ENCODE data around the gene MYLK4. TPM values are rescaled to one million over a fixed set of nuclear protein-coding genes. Genes with fewer than 3 reads are reported as not detected.
A peak's percentile ranks its signal among the peaks of the same experiment; 100 is the strongest.

Gene MYLK4
- total and polyA plus RNA-seq, 2 of the 13 experiments (the other 11 are each of a cell fraction or from before 2014, with no cell fraction given), result 0.26 to 0.29 TPM

DNA sequence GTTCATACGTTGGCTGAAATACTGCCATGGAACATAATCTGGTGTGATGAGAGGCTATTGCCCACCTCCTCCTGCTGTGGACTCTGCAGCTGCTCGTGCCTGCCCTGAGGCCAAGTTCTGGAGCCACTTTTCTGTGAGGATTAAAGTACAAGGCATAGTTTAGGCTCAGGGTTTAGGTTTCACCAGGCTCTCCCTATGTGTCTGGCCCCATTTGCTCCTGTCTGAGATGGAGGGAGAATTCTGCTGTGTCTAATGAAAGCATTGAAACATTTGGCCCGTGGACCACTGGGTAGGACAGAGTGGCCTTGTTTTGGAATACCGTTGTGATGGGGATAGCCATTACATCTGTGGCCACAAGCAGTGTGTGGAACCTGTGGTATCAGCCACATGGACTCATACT, 20.4 kb upstream of the MYLK4 start:
- H4K20me1 ChIP-seq (ENCODE audit: insufficient read depth, low read length), result peaks cover 56% of the 10 kb centered on the region
- no peak for DNase-seq (ENCODE audit: low spot score)
- ChIA-PET POLR2A (no interaction called here), CTCF (ENCODE audit: low intra/inter-chr PET ratio, low total read pairs) (no interaction called here)
- no peak overlapping the region for H3K27ac ChIP-seq (ENCODE audit: extremely low read length, insufficient read depth, low read length)
- 90% methylated on average over 4 of the region's 4 CpGs for WGBS (ENCODE audit: low lambda C conversion rate)
- H3K27me3 ChIP-seq (ENCODE audit: control insufficient read depth in 1 of 2, insufficient read depth in 2 of 2, low read length in 2 of 2), result no peaks in the 10 kb centered on the region; a peak in 1 of 5 replicates
- no peak for ATAC-seq
- no peak overlapping the region for H2AFZ ChIP-seq (ENCODE audit: low read length)
- no peak overlapping the region for H3K4me3 ChIP-seq (replicated peaks in 1 of 3; ENCODE audit: insufficient read depth in 1 of 3, low read depth in 2 of 3, low read length in 3 of 3)
- H3K36me3 ChIP-seq (replicated peaks in 1 of 2; ENCODE audit: control insufficient read depth in 1 of 2, insufficient read depth in 2 of 2, low read length in 2 of 2), result peaks cover 16 to 61% of the 10 kb centered on the region in 2 experiments
- no peak for FAIRE-seq
- no peak for TF ChIP-seq ZNF569 (CRISPR knock-in tag; IDR thresholded peaks at IDR 0.05; ENCODE audit: borderline replicate concordance)
- TF ChIP-seq, protein P1, sequence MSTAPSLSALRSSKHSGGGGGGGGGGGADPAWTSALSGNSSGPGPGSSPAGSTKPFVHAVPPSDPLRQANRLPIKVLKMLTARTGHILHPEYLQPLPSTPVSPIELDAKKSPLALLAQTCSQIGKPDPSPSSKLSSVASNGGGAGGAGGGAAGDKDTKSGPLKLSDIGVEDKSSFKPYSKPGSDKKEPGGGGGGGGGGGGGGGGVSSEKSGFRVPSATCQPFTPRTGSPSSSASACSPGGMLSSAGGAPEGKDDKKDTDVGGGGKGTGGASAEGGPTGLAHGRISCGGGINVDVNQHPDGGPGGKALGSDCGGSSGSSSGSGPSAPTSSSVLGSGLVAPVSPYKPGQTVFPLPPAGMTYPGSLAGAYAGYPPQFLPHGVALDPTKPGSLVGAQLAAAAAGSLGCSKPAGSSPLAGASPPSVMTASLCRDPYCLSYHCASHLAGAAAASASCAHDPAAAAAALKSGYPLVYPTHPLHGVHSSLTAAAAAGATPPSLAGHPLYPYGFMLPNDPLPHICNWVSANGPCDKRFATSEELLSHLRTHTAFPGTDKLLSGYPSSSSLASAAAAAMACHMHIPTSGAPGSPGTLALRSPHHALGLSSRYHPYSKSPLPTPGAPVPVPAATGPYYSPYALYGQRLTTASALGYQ (CRISPR knock-in tag; IDR thresholded peaks at IDR 0.05), result no peak
- TF ChIP-seq ASH2L (IDR thresholded peaks at IDR 0.05; ENCODE audit: insufficient read length, low read depth, low read length), result no peak
- no peak for TF ChIP-seq ZNF530 (CRISPR knock-in tag; IDR thresholded peaks at IDR 0.05; ENCODE audit: low read depth)
- no peak for TF ChIP-seq GATAD2A (CRISPR knock-in tag; IDR thresholded peaks at IDR 0.05)
- TF ChIP-seq ZNF629 (CRISPR knock-in tag; conservative IDR thresholded peaks at IDR 0.05), result no peak
- TF ChIP-seq KLF12 (CRISPR knock-in tag; IDR thresholded peaks at IDR 0.05; ENCODE audit: borderline replicate concordance), result no peak
- TF ChIP-seq, protein P2, sequence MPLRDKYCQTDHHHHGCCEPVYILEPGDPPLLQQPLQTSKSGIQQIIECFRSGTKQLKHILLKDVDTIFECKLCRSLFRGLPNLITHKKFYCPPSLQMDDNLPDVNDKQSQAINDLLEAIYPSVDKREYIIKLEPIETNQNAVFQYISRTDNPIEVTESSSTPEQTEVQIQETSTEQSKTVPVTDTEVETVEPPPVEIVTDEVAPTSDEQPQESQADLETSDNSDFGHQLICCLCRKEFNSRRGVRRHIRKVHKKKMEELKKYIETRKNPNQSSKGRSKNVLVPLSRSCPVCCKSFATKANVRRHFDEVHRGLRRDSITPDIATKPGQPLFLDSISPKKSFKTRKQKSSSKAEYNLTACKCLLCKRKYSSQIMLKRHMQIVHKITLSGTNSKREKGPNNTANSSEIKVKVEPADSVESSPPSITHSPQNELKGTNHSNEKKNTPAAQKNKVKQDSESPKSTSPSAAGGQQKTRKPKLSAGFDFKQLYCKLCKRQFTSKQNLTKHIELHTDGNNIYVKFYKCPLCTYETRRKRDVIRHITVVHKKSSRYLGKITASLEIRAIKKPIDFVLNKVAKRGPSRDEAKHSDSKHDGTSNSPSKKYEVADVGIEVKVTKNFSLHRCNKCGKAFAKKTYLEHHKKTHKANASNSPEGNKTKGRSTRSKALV (CRISPR knock-in tag; IDR thresholded peaks at IDR 0.05), result no peak
- TF ChIP-seq ZNF746 (CRISPR knock-in tag; IDR thresholded peaks at IDR 0.05), result no peak
- no peak for TF ChIP-seq ZNF781 (CRISPR knock-in tag; IDR thresholded peaks at IDR 0.05; ENCODE audit: borderline replicate concordance, not compliant biosample characterization)
- TF ChIP-seq PHF5A (CRISPR knock-in tag; IDR thresholded peaks at IDR 0.05; ENCODE audit: low read depth, unreplicated experiment), result no peak
- TF ChIP-seq, protein P3, sequence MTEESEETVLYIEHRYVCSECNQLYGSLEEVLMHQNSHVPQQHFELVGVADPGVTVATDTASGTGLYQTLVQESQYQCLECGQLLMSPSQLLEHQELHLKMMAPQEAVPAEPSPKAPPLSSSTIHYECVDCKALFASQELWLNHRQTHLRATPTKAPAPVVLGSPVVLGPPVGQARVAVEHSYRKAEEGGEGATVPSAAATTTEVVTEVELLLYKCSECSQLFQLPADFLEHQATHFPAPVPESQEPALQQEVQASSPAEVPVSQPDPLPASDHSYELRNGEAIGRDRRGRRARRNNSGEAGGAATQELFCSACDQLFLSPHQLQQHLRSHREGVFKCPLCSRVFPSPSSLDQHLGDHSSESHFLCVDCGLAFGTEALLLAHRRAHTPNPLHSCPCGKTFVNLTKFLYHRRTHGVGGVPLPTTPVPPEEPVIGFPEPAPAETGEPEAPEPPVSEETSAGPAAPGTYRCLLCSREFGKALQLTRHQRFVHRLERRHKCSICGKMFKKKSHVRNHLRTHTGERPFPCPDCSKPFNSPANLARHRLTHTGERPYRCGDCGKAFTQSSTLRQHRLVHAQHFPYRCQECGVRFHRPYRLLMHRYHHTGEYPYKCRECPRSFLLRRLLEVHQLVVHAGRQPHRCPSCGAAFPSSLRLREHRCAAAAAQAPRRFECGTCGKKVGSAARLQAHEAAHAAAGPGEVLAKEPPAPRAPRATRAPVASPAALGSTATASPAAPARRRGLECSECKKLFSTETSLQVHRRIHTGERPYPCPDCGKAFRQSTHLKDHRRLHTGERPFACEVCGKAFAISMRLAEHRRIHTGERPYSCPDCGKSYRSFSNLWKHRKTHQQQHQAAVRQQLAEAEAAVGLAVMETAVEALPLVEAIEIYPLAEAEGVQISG (CRISPR knock-in tag; IDR thresholded peaks at IDR 0.05), result no peak
- no peak for TF ChIP-seq RORA (CRISPR knock-in tag; IDR thresholded peaks at IDR 0.05)
- no peak for TF ChIP-seq LCORL (IDR thresholded peaks at IDR 0.05)
- no peak for TF ChIP-seq LCORL (CRISPR knock-in tag; IDR thresholded peaks at IDR 0.05)
- TF ChIP-seq CEBPG (CRISPR knock-in tag; IDR thresholded peaks at IDR 0.05), result no peak
- TF ChIP-seq, protein P4, sequence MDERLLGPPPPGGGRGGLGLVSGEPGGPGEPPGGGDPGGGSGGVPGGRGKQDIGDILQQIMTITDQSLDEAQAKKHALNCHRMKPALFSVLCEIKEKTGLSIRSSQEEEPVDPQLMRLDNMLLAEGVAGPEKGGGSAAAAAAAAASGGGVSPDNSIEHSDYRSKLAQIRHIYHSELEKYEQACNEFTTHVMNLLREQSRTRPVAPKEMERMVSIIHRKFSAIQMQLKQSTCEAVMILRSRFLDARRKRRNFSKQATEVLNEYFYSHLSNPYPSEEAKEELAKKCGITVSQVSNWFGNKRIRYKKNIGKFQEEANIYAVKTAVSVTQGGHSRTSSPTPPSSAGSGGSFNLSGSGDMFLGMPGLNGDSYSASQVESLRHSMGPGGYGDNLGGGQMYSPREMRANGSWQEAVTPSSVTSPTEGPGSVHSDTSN (CRISPR knock-in tag; IDR thresholded peaks at IDR 0.05), result no peak
- H3K4me1 ChIP-seq (ENCODE audit: insufficient read depth, low read length), result peaks cover 53% of the 10 kb centered on the region
- intact Hi-C loops (cut with micrococcal nuclease; ENCODE audit: unreplicated experiment), result no loop called here
- BruUV-seq (replicated peaks), result no TSS peak
- in situ Hi-C loops (cut with HindIII; ENCODE audit: extremely low pct_ligation_motif_present, low pct_unique_long_range_greater_than_20kb), result no loop called here
- 0 out of 2 replicates have a peak overlapping the region, but pooled peaks have one; percentile 11 for H3K4me2 ChIP-seq (ENCODE audit: low read depth, low read length)
- peaks cover 100% of the 10 kb centered on the region for H3K79me2 ChIP-seq (ENCODE audit: insufficient read depth, low read length)
- H3K9ac ChIP-seq (ENCODE audit: insufficient read depth, low read depth, low read length), result no peak overlapping the region
- no peaks in the 10 kb centered on the region for H3K9me3 ChIP-seq (ENCODE audit: low read length)

Data from HepG2 (cell line).